Measurements from ENCODE around the gene HERC3.

Gene HERC3

DNA sequence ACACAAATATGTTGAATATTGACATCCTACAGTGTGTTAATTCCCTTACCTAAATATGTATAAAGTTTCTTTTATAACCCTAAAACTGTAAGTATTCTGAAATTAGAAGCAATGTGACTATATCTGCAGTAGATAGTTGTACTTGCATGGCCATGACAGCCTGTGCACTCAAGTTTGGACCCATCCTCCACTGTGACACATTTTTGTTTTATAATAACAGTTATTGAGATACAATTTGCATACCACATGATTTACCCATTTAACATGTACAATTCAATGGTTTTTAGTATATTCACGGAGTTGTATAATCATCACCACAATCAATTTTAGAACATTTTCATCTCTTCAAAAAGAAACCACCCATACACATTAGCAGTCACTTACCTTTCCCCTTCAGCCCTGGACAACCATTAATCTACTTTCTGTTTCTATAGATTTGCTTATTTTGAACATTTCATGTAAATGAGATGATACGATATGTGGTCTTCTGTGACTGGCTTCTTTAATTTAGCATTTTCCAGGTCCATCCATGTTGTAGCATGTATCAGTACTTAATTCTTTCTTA is 29.6 kb downstream of the HERC3 start:
- Histone ChIP-seq H3K4me1 (ENCODE audit: control insufficient read depth, insufficient read depth, low read length, poor library complexity, severe bottlenecking) (no peaks in the 10 kb centered on the region), H3K27ac (ENCODE audit: insufficient read depth, low read length, poor library complexity, severe bottlenecking) (no peak overlapping the region), H3K27me3 (replicated peaks; ENCODE audit: control insufficient read depth, insufficient read depth, low read length, poor library complexity, severe bottlenecking) (no peaks in the 10 kb centered on the region), H3K9me3 (ENCODE audit: control insufficient read depth, low read length) (no peaks in the 10 kb centered on the region), H3K36me3 (ENCODE audit: control insufficient read depth, insufficient read depth, low read length) (peaks cover 9% of the 10 kb centered on the region), H3K4me3 (ENCODE audit: insufficient read depth, low read depth, low read length, poor library complexity, severe bottlenecking) (no peak overlapping the region)
- DNase-seq = no peak

DNA sequence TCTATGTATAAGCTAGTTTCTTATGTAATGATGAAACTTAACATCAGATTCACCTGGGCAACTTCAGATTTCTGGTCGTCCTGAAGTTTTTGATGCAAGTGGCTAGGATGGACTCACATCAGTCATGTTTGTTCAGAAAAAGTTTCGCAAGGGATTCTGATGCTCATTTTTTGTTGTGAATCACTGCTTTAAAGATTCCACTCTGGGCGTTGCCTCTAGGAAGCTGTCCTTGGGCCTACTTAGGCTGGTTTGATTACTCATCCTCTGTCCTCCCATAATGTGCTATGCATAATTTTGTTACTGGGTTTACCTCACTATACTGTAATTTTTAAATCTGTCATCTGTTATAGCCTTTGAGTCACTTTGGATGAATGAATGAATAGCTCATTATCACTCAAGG is 30.8 kb downstream of the HERC3 start:
- DNase-seq = no peak
- Histone ChIP-seq H3K27ac (ENCODE audit: insufficient read depth, low read length, poor library complexity, severe bottlenecking) (no peak overlapping the region), H3K36me3 (ENCODE audit: control insufficient read depth, insufficient read depth, low read length) (peaks cover 9% of the 10 kb centered on the region), H3K9me3 (ENCODE audit: control insufficient read depth, low read length) (no peaks in the 10 kb centered on the region), H3K4me3 (ENCODE audit: insufficient read depth, low read depth, low read length, poor library complexity, severe bottlenecking) (no peak overlapping the region), H3K27me3 (replicated peaks; ENCODE audit: control insufficient read depth, insufficient read depth, low read length, poor library complexity, severe bottlenecking) (no peaks in the 10 kb centered on the region), H3K4me1 (ENCODE audit: control insufficient read depth, insufficient read depth, low read length, poor library complexity, severe bottlenecking) (no peaks in the 10 kb centered on the region)

DNA sequence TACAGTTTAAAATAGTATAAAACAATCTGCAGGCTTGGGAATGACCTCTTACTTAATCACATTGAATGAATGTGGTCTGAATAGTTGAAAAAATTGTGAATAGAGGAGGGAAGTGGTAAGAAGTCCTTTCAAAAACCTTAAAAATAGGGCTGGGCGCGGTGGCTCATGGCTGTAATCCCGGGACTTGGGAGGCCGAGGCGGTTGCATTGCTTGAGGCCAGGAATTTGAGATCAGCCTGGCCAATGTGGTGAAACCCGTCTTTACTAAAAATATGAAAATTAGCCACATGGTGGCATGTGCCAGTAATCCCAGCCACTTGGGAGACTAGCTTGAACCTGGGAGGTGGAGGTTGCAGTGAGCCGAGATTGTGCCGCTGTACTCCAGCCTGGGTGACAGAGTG is 36.5 kb downstream of the HERC3 start:
- H3K9me3 ChIP-seq (ENCODE audit: control insufficient read depth, low read length) = no peaks in the 10 kb centered on the region
- no peak for DNase-seq
- no peaks in the 10 kb centered on the region for H3K27me3 ChIP-seq (replicated peaks; ENCODE audit: control insufficient read depth, insufficient read depth, low read length, poor library complexity, severe bottlenecking)
- no peaks in the 10 kb centered on the region for H3K4me1 ChIP-seq (ENCODE audit: control insufficient read depth, insufficient read depth, low read length, poor library complexity, severe bottlenecking)
- no peak overlapping the region for H3K27ac ChIP-seq (ENCODE audit: insufficient read depth, low read length, poor library complexity, severe bottlenecking)
- H3K4me3 ChIP-seq (ENCODE audit: insufficient read depth, low read depth, low read length, poor library complexity, severe bottlenecking) = no peak overlapping the region
- no peaks in the 10 kb centered on the region for H3K36me3 ChIP-seq (ENCODE audit: control insufficient read depth, insufficient read depth, low read length)

DNA sequence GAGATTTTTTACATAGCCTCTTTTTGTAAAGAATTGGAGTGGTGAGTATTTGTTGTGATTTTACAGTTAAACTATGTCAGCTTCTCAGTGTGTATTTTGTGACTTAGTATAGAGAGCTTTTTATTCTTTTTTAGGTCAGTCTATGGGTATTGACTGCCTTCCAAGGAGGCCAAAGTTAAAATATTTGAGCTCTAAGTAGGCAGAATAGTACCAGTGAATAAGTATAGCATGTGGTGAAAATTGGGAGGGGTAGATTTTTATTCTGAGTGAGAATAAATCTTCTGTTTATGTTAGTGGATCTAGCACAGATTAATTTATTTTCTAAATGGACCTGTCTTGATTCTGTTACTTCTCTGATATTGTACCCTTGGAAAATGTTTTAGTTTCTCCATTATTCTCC is 37.5 kb downstream of the HERC3 start:
- DNase-seq = no peak
- no peaks in the 10 kb centered on the region for H3K36me3 ChIP-seq (ENCODE audit: control insufficient read depth, insufficient read depth, low read length)
- no peaks in the 10 kb centered on the region for H3K27me3 ChIP-seq (replicated peaks; ENCODE audit: control insufficient read depth, insufficient read depth, low read length, poor library complexity, severe bottlenecking)
- no peaks in the 10 kb centered on the region for H3K9me3 ChIP-seq (ENCODE audit: control insufficient read depth, low read length)
- no peak overlapping the region for H3K4me3 ChIP-seq (ENCODE audit: insufficient read depth, low read depth, low read length, poor library complexity, severe bottlenecking)
- no peak overlapping the region for H3K27ac ChIP-seq (ENCODE audit: insufficient read depth, low read length, poor library complexity, severe bottlenecking)
- no peaks in the 10 kb centered on the region for H3K4me1 ChIP-seq (ENCODE audit: control insufficient read depth, insufficient read depth, low read length, poor library complexity, severe bottlenecking)

DNA sequence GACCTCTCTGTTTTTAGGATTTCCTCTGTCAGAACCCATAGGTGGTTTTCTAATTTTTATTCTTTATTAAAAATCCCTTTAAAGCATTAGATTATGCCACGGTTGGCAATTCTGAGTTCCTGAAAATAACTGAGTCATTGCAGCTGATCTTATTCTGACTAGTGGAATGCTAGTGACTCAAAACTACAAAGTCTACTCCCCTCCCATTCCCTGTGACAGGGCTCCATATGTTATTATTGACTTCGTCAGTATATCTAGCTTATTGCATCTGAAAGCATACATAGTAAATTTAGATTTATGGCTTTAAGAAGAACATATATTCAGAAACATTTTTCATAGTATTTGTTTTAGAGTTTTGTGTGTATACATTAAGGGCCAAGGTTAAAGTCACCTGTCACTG is 38.5 kb downstream of the HERC3 start:
- no peaks in the 10 kb centered on the region for H3K27me3 ChIP-seq (replicated peaks; ENCODE audit: control insufficient read depth, insufficient read depth, low read length, poor library complexity, severe bottlenecking)
- H3K36me3 ChIP-seq (ENCODE audit: control insufficient read depth, insufficient read depth, low read length) = no peaks in the 10 kb centered on the region
- no peak for DNase-seq
- no peaks in the 10 kb centered on the region for H3K4me1 ChIP-seq (ENCODE audit: control insufficient read depth, insufficient read depth, low read length, poor library complexity, severe bottlenecking)
- H3K27ac ChIP-seq (ENCODE audit: insufficient read depth, low read length, poor library complexity, severe bottlenecking) = no peak overlapping the region
- H3K4me3 ChIP-seq (ENCODE audit: insufficient read depth, low read depth, low read length, poor library complexity, severe bottlenecking) = no peak overlapping the region
- no peaks in the 10 kb centered on the region for H3K9me3 ChIP-seq (ENCODE audit: control insufficient read depth, low read length)

DNA sequence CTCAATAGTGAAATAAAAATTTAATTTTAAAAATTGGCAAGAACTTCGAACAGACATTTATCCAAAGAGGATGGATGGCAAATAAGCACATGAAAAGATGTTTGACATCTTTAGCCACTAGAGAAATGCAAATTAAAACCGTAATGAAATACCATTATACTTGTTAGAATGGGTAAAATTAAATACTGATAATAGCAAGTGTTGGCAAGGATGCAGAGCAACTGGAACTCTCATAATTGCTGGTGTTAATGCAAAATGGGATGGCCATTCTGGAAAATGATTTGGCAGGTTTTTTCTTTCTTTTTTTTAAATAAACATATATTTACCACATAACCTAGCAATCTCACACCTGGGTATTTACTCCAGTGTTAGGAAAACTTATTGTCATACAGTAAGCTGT is 51.7 kb downstream of the HERC3 start:
- DNase-seq = no peak
- Histone ChIP-seq H3K4me3 (ENCODE audit: insufficient read depth, low read depth, low read length, poor library complexity, severe bottlenecking) (no peak overlapping the region), H3K27me3 (replicated peaks; ENCODE audit: control insufficient read depth, insufficient read depth, low read length, poor library complexity, severe bottlenecking) (no peaks in the 10 kb centered on the region), H3K27ac (ENCODE audit: insufficient read depth, low read length, poor library complexity, severe bottlenecking) (no peak overlapping the region), H3K36me3 (ENCODE audit: control insufficient read depth, insufficient read depth, low read length) (no peaks in the 10 kb centered on the region), H3K9me3 (ENCODE audit: control insufficient read depth, low read length) (peaks cover 4% of the 10 kb centered on the region), H3K4me1 (ENCODE audit: control insufficient read depth, insufficient read depth, low read length, poor library complexity, severe bottlenecking) (no peaks in the 10 kb centered on the region)

DNA sequence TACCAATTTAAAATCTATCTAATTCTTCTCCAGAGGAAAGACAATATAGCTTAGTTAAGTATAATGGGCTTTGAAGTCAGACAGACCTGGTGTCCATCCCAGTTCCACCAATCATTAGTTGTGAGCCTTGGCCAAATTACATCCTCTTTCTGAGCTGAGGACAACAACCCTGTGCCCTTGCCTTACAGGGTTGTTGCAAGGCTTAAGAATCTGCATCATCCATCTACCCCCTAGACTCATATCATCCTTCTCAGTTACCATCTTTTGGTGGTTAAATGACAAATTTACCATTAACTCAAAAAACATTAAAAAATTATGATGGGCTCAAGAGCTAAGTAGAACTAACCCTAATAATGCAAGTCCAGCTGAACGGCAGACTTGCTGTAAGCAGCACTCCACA is 53.7 kb downstream of the HERC3 start:
- Histone ChIP-seq H3K9me3 (ENCODE audit: control insufficient read depth, low read length) (peaks cover 4% of the 10 kb centered on the region), H3K4me3 (ENCODE audit: insufficient read depth, low read depth, low read length, poor library complexity, severe bottlenecking) (no peak overlapping the region), H3K4me1 (ENCODE audit: control insufficient read depth, insufficient read depth, low read length, poor library complexity, severe bottlenecking) (no peaks in the 10 kb centered on the region), H3K36me3 (ENCODE audit: control insufficient read depth, insufficient read depth, low read length) (no peaks in the 10 kb centered on the region), H3K27ac (ENCODE audit: insufficient read depth, low read length, poor library complexity, severe bottlenecking) (no peak overlapping the region), H3K27me3 (replicated peaks; ENCODE audit: control insufficient read depth, insufficient read depth, low read length, poor library complexity, severe bottlenecking) (no peaks in the 10 kb centered on the region)
- DNase-seq = no peak

DNA sequence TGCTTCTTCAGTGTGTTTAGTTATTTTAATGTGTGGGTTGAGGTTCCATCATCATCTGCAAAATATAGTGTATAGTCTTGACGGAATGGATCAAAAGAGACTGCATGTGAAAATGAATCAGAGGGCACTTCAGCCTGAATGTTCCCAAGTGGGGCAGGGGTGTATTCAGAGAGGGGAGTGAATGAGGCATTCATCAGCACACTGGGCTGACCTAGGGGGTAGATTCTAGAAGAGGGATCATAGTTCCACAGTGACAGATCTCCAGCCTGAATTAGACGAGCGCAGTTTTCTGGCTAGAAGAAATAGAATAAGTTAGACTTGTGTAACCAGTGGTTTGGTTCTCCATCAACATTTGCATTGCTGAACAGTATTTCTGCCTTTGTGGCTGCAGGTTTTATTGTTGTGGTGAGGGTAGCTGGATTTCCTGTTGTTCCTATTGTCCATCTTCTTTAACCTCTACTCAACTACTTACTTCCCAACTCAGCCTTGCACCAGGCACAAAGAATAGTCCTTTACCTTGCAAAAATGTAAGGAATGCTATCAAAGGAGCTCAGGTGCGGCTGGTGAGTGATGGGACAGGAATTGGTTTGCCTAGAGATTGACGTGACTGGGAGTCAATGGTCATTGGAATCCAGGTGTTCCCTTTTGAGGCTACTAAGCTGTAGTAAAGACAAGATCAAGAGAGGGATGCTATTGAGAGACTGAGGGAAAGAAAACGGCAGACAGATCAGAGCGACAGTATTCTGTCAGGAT is 54.4 kb downstream of the HERC3 start:
- H3K4me1 ChIP-seq (ENCODE audit: control insufficient read depth, insufficient read depth, low read length, poor library complexity, severe bottlenecking) = no peaks in the 10 kb centered on the region
- H3K27ac ChIP-seq (ENCODE audit: insufficient read depth, low read length, poor library complexity, severe bottlenecking) = no peak overlapping the region
- no peak overlapping the region for H3K4me3 ChIP-seq (ENCODE audit: insufficient read depth, low read depth, low read length, poor library complexity, severe bottlenecking)
- no peaks in the 10 kb centered on the region for H3K27me3 ChIP-seq (replicated peaks; ENCODE audit: control insufficient read depth, insufficient read depth, low read length, poor library complexity, severe bottlenecking)
- no peak for DNase-seq
- peaks cover 4% of the 10 kb centered on the region for H3K9me3 ChIP-seq (ENCODE audit: control insufficient read depth, low read length)
- H3K36me3 ChIP-seq (ENCODE audit: control insufficient read depth, insufficient read depth, low read length) = no peaks in the 10 kb centered on the region

DNA sequence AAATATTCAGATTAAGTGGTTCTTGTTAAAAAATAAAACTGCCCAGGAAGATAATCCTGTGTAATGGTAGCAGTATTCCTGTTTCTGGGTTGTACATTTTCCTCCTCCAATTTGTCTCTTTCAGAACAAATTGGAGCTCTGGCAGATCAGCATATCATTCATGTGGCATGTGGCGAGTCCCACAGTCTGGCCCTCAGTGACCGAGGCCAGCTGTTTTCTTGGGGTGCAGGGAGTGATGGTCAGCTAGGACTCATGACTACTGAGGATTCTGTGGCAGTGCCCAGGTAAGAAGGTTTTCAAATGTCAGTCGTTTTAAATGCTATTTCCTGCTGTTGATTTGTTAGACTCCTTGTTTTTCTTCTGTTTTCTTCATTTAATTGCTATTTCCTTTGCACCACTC is 57.4 kb downstream of the HERC3 start:
- Histone ChIP-seq H3K4me1 (ENCODE audit: control insufficient read depth, insufficient read depth, low read length, poor library complexity, severe bottlenecking) (no peaks in the 10 kb centered on the region), H3K4me3 (ENCODE audit: insufficient read depth, low read depth, low read length, poor library complexity, severe bottlenecking) (no peak overlapping the region), H3K27me3 (replicated peaks; ENCODE audit: control insufficient read depth, insufficient read depth, low read length, poor library complexity, severe bottlenecking) (no peaks in the 10 kb centered on the region), H3K36me3 (ENCODE audit: control insufficient read depth, insufficient read depth, low read length) (peaks cover 10% of the 10 kb centered on the region), H3K9me3 (ENCODE audit: control insufficient read depth, low read length) (no peaks in the 10 kb centered on the region), H3K27ac (ENCODE audit: insufficient read depth, low read length, poor library complexity, severe bottlenecking) (no peak overlapping the region)
- DNase-seq = no peak

DNA sequence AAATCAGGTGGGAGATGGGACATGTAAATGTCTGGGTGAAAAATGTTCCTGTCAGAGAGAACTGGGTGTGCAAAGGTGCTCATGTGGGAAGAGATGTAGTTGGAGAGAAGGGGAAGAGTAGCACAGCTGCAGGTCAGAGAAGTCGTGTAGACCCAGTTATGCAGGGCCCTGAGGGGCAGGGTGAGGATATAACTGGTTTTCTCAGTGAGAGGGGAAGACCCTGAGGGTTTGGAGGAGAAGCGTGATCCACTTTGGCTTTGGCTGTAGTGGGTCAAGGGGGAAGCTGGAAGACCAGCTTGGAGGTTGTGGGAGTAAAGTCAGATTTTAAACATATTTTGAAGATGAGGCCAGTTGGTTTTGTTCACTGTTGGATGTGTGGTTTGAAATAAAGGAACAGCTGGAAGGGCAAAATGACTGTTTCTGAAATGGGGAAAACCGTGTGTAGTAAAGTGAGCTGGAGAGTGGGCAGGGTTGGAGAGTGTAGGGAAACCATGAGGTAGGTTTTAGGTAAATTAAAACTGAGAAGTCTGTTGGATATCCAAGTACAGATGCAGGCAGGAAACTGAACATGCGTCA is 61.2 kb downstream of the HERC3 start:
- no peak overlapping the region for H3K27ac ChIP-seq (ENCODE audit: insufficient read depth, low read length, poor library complexity, severe bottlenecking)
- no peak for DNase-seq
- peaks cover 24% of the 10 kb centered on the region for H3K36me3 ChIP-seq (ENCODE audit: control insufficient read depth, insufficient read depth, low read length)
- H3K4me3 ChIP-seq (ENCODE audit: insufficient read depth, low read depth, low read length, poor library complexity, severe bottlenecking) = no peak overlapping the region
- H3K9me3 ChIP-seq (ENCODE audit: control insufficient read depth, low read length) = no peaks in the 10 kb centered on the region
- no peaks in the 10 kb centered on the region for H3K4me1 ChIP-seq (ENCODE audit: control insufficient read depth, insufficient read depth, low read length, poor library complexity, severe bottlenecking)
- H3K27me3 ChIP-seq (replicated peaks; ENCODE audit: control insufficient read depth, insufficient read depth, low read length, poor library complexity, severe bottlenecking) = no peaks in the 10 kb centered on the region

Measured in effector memory CD4-positive, alpha-beta T cell (primary cell).